Ectodermal cell (in vitro differentiated cells): Measurements from ENCODE around the gene SLC24A4. TPM values are rescaled to one million over a fixed set of nuclear protein-coding genes. Genes with fewer than 3 reads are reported as not detected.

Source experiments
- H3K27ac ChIP-seq: 2 replicates; pipeline ENCODE4 v1.7.0; 2013; ENCODE audit warnings: mild to moderate bottlenecking, low read depth, low read length; ENCODE audit not compliant: insufficient read depth, poor library complexity, severe bottlenecking
- H3K27me3 ChIP-seq: 2 replicates; pipeline ENCODE4 v1.7.0; 2013; ENCODE audit warnings: mild to moderate bottlenecking, low read length; ENCODE audit not compliant: insufficient read depth, control insufficient read depth, poor library complexity, severe bottlenecking
- H3K36me3 ChIP-seq: one replicate; pipeline ENCODE4 v1.7.0; 2013; ENCODE audit warnings: low read length; ENCODE audit not compliant: control insufficient read depth, insufficient read depth
- H3K4me1 ChIP-seq: one replicate; pipeline ENCODE4 v1.7.0; 2013; ENCODE audit warnings: low read length; ENCODE audit not compliant: control insufficient read depth, insufficient read depth
- H3K4me3 ChIP-seq: 2 replicates; pipeline ENCODE4 v1.7.0; 2013; ENCODE audit warnings: low read depth, low read length, control low read depth; ENCODE audit not compliant: insufficient read depth
- H3K9me3 ChIP-seq: 2 replicates; pipeline ENCODE4 v1.7.0; 2013; ENCODE audit warnings: mild to moderate bottlenecking, low read length, moderate library complexity; ENCODE audit not compliant: control insufficient read depth
- WGBS, 2 experiments: methylation state at CpG; one replicate each; pipeline ENCODE4 v1.1.7; 2013; ENCODE audit warnings: missing lambda C conversion rate in 2 of 2; 5-methylcytosine and 5-hydroxymethylcytosine counted together
- polyA plus RNA-seq, 4 experiments: library from polyadenylated mRNA; stranded (reverse); fragments of 50-300 nt; gene quantifications; one replicate each; pipeline ENCODE4 v1.2.3, GENCODE V29; 2013

SLC24A4 gene
- polyA plus RNA-seq (2013, experiment 1 of 4) = 0.15 TPM
- 0.43 TPM for polyA plus RNA-seq (2013, experiment 2 of 4)
- 0.16 TPM for polyA plus RNA-seq (2013, experiment 3 of 4)
- polyA plus RNA-seq (2013, experiment 4 of 4) = 0.16 TPM

GRCh38 chr14:92323011-92323915 lies at the start of gene SLC24A4:
TSS of gene SLC24A4 (plus strand) at chr14:92323165. CDS start at chr14:92323831, 666 bp downstream.
- Histone ChIP-seq H3K4me3 (peak within 1 kb of the TSS; percentile 33), H3K9me3 (no peaks in the 10 kb centered on the region), H3K4me1 (no peaks in the 10 kb centered on the region), H3K27ac (no peak within 1 kb of the TSS), H3K36me3 (no peaks in the 10 kb centered on the region), H3K27me3 (peaks cover 87% of the 10 kb centered on the region)
- 0 to 1% methylated on average over 117 of the region's 117 CpGs for WGBS, 2 experiments

- Histone ChIP-seq H3K9me3 (no peaks in the 10 kb centered on the region), H3K27ac (no peak overlapping the region), H3K36me3 (no peaks in the 10 kb centered on the region), H3K27me3 (no peaks in the 10 kb centered on the region), H3K4me3 (no peak overlapping the region), H3K4me1 (no peaks in the 10 kb centered on the region)
- 94 to 97% methylated on average over 1 of the region's 2 CpGs for WGBS, 2 experiments
Measured at GRCh38 chr14:92273166-92273565, 49.8 kb upstream of the SLC24A4 start.

- no peaks in the 10 kb centered on the region for H3K27me3 ChIP-seq
- no peak overlapping the region for H3K27ac ChIP-seq
- no peaks in the 10 kb centered on the region for H3K9me3 ChIP-seq
- WGBS, 2 experiments = 79 to 85% methylated on average over 7 of the region's 7 CpGs
- no peaks in the 10 kb centered on the region for H3K4me1 ChIP-seq
- H3K4me3 ChIP-seq = no peak overlapping the region
- H3K36me3 ChIP-seq = no peaks in the 10 kb centered on the region
Measured at GRCh38 chr14:92274055-92274454, 48.9 kb upstream of the SLC24A4 start.

GRCh38 chr14:92276074-92276473 lies 46.9 kb upstream of the SLC24A4 start:
- Histone ChIP-seq H3K36me3 (no peaks in the 10 kb centered on the region), H3K4me1 (no peaks in the 10 kb centered on the region), H3K27ac (no peak overlapping the region), H3K4me3 (no peak overlapping the region), H3K27me3 (no peaks in the 10 kb centered on the region), H3K9me3 (no peaks in the 10 kb centered on the region)
- WGBS, 2 experiments = 93 to 96% methylated on average over 7 of the region's 7 CpGs

- no peak overlapping the region for H3K27ac ChIP-seq
- H3K36me3 ChIP-seq = no peaks in the 10 kb centered on the region
- H3K27me3 ChIP-seq = no peaks in the 10 kb centered on the region
- whole genome bisulfite sequencing, 2 experiments = 91 to 93% methylated on average over 5 of the region's 5 CpGs
- H3K4me1 ChIP-seq = no peaks in the 10 kb centered on the region
- H3K4me3 ChIP-seq = no peak overlapping the region
- no peaks in the 10 kb centered on the region for H3K9me3 ChIP-seq
Measured at GRCh38 chr14:92277031-92277430, 45.9 kb upstream of the SLC24A4 start.

- Histone ChIP-seq H3K4me1 (no peaks in the 10 kb centered on the region), H3K4me3 (no peak overlapping the region), H3K27me3 (no peaks in the 10 kb centered on the region), H3K27ac (no peak overlapping the region), H3K36me3 (no peaks in the 10 kb centered on the region), H3K9me3 (no peaks in the 10 kb centered on the region)
- WGBS, 2 experiments = 85 to 89% methylated on average over 4 of the region's 4 CpGs
Measured at GRCh38 chr14:92280554-92281262, 42.3 kb upstream of the SLC24A4 start.

GRCh38 chr14:92282669-92283068 lies 40.3 kb upstream of the SLC24A4 start:
- H3K4me1 ChIP-seq = no peaks in the 10 kb centered on the region
- no peaks in the 10 kb centered on the region for H3K27me3 ChIP-seq
- H3K36me3 ChIP-seq = no peaks in the 10 kb centered on the region
- no peak overlapping the region for H3K4me3 ChIP-seq
- H3K9me3 ChIP-seq = no peaks in the 10 kb centered on the region
- 87 to 92% methylated on average over 1 to 2 of the region's 2 CpGs for WGBS, 2 experiments
- H3K27ac ChIP-seq = no peak overlapping the region

GRCh38 chr14:92285311-92285710 lies 37.7 kb upstream of the SLC24A4 start:
- Histone ChIP-seq H3K4me3 (no peak overlapping the region), H3K27ac (no peak overlapping the region), H3K9me3 (no peaks in the 10 kb centered on the region), H3K27me3 (no peaks in the 10 kb centered on the region), H3K36me3 (no peaks in the 10 kb centered on the region), H3K4me1 (no peaks in the 10 kb centered on the region)
- WGBS, 2 experiments = 93 to 95% methylated on average over 3 of the region's 3 CpGs

- H3K27me3 ChIP-seq = no peaks in the 10 kb centered on the region
- no peaks in the 10 kb centered on the region for H3K36me3 ChIP-seq
- H3K9me3 ChIP-seq = no peaks in the 10 kb centered on the region
- WGBS, 2 experiments = 95% methylated on average over 10 of the region's 10 CpGs
- H3K27ac ChIP-seq = no peak overlapping the region
- H3K4me3 ChIP-seq = no peak overlapping the region
- no peaks in the 10 kb centered on the region for H3K4me1 ChIP-seq
Measured at GRCh38 chr14:92287987-92288386, 35.0 kb upstream of the SLC24A4 start.

GRCh38 chr14:92288994-92289660 lies 33.8 kb upstream of the SLC24A4 start:
- WGBS, 2 experiments = 83 to 89% methylated on average over 6 to 9 of the region's 9 CpGs
- no peaks in the 10 kb centered on the region for H3K36me3 ChIP-seq
- no peaks in the 10 kb centered on the region for H3K9me3 ChIP-seq
- no peaks in the 10 kb centered on the region for H3K27me3 ChIP-seq
- no peak overlapping the region for H3K27ac ChIP-seq
- H3K4me1 ChIP-seq = no peaks in the 10 kb centered on the region
- H3K4me3 ChIP-seq = no peak overlapping the region
